LNCaP clone FGC (cell line): ENCODE measurements around the gene LMAN1L.
A peak's percentile ranks its signal among the peaks of the same experiment; 100 is the strongest.

Source experiments
- DNase-seq: peaks from one replicate; pipeline ENCODE4 v3.0.0-alpha.2; 2011; ENCODE audit warnings: low read depth
- H3K4me3 ChIP-seq: 2 replicates; pipeline ENCODE4 v1.5.1; 2011; ENCODE audit warnings: mild to moderate bottlenecking, low read depth, low read length, control low read depth
- TF ChIP-seq, protein P1 (sequence below): IDR thresholded peaks from 2 replicates; pipeline ENCODE4 v1.5.1; 2012; ENCODE audit warnings: mild to moderate bottlenecking; ENCODE audit not compliant: control insufficient read depth, insufficient read depth; ENCODE audit errors: extremely low read depth

The LMAN1L gene

DNA sequence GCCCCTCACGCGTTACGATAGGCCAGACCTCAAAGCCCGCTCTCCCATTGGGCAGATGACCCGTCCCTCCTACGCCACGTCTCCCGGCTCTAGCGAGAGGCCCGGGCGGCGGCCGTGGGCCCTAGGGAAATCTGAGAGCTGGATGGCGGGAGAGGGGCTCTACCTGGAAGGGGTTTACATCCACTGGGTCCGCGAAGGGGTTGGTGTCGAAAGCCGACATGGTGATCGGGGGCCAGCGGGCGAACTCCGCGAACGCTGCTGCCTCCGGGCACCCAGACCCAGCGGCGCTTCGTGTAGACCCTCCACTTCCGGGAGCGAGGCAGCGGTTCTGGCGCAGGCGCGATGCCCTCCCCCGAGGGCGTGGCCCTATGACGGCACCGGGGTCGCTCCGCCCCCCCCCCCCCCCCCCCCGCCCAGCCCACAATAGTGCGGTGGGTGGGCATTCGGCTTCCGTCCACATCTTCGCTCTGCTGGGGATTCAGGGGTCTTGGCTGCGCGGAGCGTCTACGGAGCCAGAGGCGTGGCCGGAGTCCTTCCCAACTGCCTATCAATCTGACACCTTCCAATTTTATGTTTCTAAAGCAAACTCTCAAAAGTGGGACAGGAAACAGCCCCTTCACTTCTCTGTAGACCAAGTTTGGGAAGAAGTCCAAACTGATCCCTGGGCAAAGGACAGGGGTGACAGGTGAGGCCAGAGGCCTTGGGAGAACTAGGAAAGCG, 60.6 kb downstream of the LMAN1L start, which contains the start of gene SCAMP2:
SCAMP2 (minus strand) TSS at position 330 of the 720 bp plus-strand sequence; CDS start at position 220, 110 bp downstream.
- TF ChIP-seq, protein P1, sequence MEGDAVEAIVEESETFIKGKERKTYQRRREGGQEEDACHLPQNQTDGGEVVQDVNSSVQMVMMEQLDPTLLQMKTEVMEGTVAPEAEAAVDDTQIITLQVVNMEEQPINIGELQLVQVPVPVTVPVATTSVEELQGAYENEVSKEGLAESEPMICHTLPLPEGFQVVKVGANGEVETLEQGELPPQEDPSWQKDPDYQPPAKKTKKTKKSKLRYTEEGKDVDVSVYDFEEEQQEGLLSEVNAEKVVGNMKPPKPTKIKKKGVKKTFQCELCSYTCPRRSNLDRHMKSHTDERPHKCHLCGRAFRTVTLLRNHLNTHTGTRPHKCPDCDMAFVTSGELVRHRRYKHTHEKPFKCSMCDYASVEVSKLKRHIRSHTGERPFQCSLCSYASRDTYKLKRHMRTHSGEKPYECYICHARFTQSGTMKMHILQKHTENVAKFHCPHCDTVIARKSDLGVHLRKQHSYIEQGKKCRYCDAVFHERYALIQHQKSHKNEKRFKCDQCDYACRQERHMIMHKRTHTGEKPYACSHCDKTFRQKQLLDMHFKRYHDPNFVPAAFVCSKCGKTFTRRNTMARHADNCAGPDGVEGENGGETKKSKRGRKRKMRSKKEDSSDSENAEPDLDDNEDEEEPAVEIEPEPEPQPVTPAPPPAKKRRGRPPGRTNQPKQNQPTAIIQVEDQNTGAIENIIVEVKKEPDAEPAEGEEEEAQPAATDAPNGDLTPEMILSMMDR = no peak
- peak within 1 kb of the TSS; percentile 82 for H3K4me3 ChIP-seq
- peak; percentile 76 for DNase-seq

DNA sequence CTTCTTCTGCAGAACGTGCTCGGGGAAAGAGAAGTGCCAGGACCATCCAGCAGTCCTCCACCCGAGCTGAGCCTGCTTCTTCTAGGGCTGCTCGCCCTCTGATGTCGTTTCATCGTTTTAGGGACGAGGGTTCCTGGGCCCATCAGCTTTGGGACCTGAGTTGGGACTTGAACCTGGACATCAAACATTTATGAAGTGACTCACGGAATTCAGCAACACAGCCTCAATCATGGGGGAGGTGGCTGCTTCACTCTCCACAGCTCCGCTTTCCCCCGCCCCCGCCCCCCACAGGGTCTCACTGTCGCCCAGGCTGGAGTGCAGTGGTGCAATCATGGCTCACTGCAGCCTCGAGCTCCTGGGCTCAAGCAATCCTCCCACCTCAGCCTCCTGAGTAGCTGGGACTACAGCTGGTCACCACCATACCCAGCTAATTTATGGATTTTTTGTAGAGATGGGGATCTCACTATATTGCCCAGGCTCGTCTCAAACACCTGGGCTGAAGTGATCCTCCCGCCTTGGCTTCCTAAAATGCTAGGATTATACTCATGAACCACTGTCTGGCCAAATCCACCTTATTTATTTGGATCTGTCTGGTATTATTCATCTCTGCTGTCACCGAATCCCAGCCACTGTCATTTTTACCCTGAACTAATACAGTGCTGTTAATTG, 61.3 kb downstream of the LMAN1L start:
- TF ChIP-seq, protein P1 = no peak
- DNase-seq = no peak
- H3K4me3 ChIP-seq = peak overlapping the region; percentile 82
